Keratinocyte (primary cell): ENCODE data around the gene PTPRT.

Experiments
- CTCF ChIP-seq, 3 experiments: IDR thresholded peaks in 1 of 3; conservative IDR thresholded peaks in 1 of 3; optimal IDR thresholded peaks in 1 of 3; 2 replicates in 2 of 3; 3 replicates in 1 of 3; pipeline versions ENCODE3 to v1.5.1; 2011; ENCODE audit warnings: low read length in 3 of 3, mild to moderate bottlenecking in 3 of 3, moderate library complexity in 2 of 3, control low read depth in 1 of 3, inconsistent platforms in 1 of 3; ENCODE audit not compliant: insufficient read depth in 2 of 3; ENCODE audit errors: extremely low read depth in 1 of 3
- EZH2 ChIP-seq: IDR thresholded peaks from one replicate; pipeline ENCODE4 v1.6.1; 2012; ENCODE audit warnings: inconsistent platforms, mild to moderate bottlenecking, low read length, moderate library complexity

DNA sequence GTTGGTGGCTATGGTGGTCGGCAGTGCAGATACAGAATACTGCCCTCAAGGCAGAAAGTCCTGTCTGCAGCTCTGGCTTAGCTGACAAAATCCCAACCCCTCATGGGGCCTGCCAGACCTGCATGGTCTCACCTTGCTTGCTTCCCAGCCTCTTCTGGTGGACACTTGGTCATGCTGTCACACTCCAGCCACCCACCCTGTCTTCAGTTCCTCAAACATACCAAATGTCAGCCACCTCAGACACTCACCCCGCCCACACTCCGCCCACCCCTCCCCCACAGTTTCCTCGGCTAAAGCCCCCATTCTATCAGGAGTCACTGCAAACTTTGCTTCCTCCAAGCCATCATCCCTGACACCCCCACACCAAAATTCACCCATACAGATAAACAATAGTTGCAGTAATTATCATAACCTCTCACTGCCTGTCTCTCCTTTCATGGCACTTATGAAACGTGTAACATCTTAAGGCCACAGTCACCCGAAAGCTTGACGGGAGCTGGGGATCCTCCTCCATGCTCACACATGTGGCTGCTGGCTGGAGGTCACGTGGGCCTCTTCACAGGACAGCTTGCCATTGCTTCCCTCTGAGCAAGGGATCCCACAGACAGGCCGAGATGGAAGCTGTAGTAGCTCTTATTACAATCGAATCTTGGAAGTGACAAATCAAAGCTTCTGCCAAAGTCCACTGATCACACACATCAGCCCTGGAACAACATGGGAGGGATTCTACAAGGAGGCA is 202.2 kb downstream of the PTPRT start:
- TF ChIP-seq CTCF (optimal IDR thresholded peaks at IDR 0.05 in 1 of 3, IDR thresholded peaks at IDR 0.05 in 1 of 3, conservative IDR thresholded peaks at IDR 0.05 in 1 of 3; ENCODE audit: extremely low read depth in 1 of 3, insufficient read depth in 2 of 3, low read length in 3 of 3) (no peak), EZH2 (no peak)
